DMS 273 (cell line): ENCODE data around the gene TRPV6.
A peak's percentile ranks its signal among the peaks of the same experiment; 100 is the strongest.

Source experiments
- DNase-seq: peaks from one replicate; lab custom pipeline; 2025; ENCODE audit not compliant: unreplicated experiment; lab: John Stamatoyannopoulos, UW

TRPV6 gene

DNA sequence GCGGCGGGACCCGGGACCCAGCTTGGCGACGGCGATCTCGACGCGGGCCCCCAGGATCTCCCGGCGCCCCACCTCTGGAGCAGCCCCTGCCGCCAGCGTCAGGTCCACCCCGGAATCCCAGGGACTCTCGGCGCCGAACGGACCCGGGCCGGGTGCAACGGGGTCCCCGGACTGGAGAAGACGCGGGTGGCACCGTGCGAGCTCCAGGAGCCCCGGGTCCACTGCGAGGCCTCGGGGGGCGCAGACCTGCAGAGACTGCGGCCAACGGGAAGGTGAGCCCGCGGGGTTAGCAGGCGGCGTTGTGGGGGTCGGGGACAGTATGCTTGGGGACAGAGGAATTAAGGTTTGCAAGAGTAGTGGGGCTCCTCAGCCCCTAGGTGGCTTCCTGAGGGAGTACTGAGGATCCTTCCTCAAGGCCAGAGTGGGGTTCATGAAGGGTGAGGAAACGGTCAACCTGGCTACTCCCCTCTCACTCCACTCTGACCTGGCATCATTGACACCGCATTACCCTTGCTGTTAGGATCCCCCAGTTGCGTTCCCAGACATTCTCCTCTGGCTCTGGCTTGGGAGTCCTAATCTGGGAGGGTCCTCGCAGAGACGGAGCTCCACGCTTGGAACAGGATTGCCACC, 30.3 kb downstream of the TRPV6 start:
- no peak for DNase-seq

DNA sequence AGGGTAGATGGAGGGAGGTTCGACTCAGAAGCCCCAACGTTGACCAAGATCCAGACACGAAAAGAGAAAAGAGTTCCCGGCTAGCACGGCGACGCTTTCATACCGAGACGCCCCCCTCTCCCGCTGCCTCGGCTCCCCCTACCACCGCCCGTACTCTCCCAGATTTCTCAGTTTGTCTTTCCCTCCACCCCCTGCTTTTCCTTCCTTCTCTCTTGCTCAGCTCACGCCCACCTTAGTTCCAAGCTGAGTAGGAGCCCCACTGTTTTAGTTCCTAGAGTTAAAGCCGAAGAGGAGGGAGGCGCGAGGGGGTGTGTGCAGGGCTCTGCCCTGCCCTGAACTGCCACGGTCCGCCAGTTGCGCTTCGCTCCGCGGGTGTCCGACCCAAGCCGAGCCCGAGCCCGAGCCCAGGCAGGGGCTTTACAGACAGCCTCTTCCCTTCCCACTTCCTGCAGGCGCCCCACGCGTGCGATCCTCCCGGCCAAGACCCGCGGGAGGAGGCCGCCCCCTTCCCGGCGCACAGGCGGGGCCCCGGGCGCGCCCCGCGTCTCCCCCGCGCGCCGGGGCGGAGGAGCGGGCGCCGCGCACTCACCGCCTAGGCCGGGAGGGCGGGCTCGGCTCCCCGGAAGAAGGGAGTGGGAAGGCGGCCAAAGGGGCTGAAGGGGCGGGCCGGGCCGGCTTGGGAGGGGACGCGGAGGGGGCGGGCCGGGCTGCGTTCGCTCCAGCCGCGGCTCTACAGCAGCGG, 31.0 kb downstream of the TRPV6 start, which contains the start of gene EPHB6:
EPHB6 (plus strand) TSS at position 705 of the 742 bp plus-strand sequence. CDS start 8,152 bp downstream, outside the sequence.
- peak; percentile 55 for DNase-seq

DNA sequence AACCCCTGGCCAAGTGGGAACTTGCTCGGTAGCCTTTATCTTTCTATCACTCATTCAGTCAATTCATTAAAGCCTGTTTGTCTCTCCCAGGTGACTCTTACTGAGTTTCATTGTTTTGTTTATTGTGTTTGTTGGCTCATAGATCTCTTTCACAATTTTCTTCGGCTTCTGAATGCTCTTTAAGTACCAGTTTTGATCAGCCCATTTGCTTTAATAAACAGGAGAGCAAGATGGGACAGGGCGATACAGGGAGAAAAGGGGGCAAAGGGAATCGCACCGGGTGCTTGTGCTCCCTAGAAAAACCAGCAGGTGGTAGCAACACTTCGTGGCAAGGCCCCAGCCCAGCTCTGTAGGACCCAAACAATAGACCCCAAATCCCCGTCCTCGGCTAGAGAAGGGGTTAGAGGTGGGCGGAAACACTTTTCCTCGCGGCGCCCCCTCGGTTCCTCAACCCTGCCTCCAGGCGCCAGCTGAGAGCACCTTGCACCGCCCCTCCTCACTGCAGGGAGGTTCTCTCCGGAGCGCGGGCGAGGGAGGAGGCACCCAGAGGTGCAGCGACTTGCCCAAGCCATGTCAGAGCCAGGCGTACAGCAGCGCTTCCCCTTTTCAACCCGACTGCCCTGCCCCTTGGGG, 31.7 kb downstream of the TRPV6 start:
- peak; percentile 70 for DNase-seq

- no peak for DNase-seq
Observed at GRCh38 chr7:142851919-142852318, 33.6 kb downstream of the TRPV6 start.

DNA sequence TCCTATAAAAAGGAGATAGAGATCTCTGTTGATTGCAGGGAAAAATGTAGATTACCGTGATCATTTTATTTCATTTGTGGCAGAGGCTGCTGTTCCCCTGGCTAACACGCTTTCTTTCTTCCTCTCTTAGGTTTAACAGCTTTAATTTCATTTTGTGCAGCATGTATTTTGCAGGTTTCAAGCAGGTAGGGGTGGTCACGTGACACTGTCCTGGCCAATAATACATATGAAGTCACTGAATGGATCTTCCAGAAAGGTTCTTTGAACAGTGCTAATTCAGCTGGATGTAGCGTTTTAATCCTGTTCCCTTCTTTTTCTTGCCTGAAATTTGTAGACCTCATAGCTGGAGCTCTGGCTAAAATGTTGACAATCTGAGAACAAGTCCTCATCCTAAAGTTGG, 34.3 kb downstream of the TRPV6 start:
- DNase-seq: no peak

GRCh38 chr7:142847353-142847752, 38.2 kb downstream of the TRPV6 start:
- no peak for DNase-seq

DNA sequence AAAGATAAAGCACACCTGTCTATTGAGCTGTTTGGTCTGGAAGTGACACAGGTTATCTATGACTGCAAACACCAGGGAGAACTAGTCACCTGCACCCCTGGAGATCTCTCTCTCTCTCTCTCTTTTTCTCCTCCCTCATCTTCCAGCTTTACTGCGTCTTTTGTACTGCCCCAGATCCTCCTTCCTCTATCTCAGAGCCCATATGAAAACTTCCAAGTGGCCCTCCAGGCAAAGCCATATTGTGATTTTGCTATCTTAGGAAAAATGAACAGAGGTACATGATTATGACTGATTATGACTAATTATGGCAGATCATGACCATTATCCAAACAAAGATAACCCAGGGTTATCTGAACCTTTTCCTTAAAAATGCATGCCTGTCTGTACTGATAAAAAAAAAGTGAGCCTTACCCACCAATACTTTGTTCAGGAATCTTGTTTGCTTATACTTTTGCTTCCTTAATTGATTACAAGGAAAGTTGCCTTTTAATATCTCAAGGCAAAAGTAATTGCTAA, 43.2 kb downstream of the TRPV6 start:
- DNase-seq: no peak

- DNase-seq: no peak
Observed at GRCh38 chr7:142838461-142839213, 46.9 kb downstream of the TRPV6 start.

DNA sequence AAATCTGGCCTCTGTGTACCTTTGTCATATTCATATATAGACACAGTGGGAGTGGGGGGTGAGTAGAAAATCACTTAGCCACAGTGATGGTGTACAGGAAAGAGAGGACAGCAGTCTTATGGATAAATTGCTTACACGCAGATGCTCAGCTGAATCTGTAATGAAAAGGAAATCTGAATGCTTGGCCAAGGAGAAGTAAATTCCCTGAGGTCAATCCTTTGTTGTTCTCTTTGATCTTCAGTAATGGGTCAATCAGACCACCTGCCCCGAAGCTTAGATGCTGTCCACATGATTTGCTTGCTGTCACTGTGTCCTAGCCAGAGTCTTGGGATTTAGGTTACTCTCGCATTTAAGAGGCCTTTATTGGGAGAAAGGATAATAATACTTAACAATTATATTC, 49.1 kb downstream of the TRPV6 start:
- no peak for DNase-seq

- DNase-seq: no peak
Observed at GRCh38 chr7:142835487-142835886, 50.1 kb downstream of the TRPV6 start.

DNA sequence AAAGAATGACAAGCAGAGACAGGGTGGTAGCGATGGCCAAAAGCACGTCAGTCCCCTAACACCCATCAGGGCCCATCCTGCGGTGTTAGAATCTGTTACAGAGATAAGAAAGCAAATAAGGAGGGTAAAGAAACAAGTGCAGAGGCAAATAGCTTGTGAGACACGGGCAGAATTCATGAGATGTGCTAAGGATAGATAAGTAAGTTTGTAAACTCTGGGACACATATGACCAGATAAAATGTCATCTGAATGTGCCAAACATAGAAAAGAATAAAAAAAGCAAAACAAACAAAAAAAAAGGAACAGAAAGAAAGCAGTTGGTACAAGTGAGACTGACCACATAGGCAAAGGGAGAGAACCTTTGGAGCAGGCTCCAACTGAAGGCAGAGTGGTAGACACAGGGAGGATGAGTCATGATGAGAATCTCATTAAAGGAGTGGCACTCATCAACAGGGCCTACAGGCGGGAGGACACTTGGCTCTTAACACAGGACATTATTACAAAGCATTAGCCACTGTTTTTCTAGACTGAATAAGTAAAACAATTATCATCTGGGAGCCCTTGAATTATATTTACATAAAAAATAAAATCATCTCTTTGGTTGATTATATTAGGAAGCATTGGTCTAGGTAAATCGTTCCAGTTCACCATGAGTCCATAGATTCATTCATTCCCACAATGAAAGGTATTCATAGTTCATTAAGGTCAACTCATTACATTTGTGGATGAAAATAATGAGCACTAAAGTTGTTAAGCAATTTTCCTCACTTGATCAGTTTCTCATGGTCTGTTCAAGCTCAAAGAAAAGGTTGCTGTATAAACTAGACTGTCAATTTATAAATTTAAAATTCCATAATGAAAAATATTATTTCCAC, 52.1 kb downstream of the TRPV6 start:
- DNase-seq: no peak

- no peak for DNase-seq
Observed at GRCh38 chr7:142832417-142832816, 53.1 kb downstream of the TRPV6 start.

GRCh38 chr7:142827951-142828500, 57.5 kb downstream of the TRPV6 start:
- no peak for DNase-seq

DNA sequence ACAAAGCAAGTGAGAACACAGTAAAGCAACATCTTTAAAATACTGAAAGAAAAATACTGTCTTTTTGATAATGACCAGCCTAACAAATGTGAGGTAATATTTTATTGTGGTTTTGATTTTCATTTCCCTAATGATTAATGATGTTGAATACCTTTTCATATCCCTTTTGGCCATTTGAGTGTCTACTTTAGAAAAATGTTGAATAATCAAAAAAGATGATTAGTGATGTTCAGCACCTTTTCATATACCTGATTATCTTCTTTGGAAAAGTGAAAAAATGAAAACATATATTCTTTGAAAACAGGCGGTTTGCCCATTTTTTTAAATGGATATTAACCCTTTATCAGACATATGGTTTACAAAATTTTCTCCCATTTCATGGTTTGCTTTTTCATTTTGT, 62.8 kb downstream of the TRPV6 start:
- DNase-seq: no peak
